ENCODE measurements around the gene ADAM21. TPM values are rescaled to one million over a fixed set of nuclear protein-coding genes. Genes with fewer than 3 reads are reported as not detected.
A peak's percentile ranks its signal among the peaks of the same experiment; 100 is the strongest.
"Not testable (repeated sequence)": the region's sequence is repeated elsewhere in the genome, so short reads cannot be mapped to it uniquely, and the experiment has no call there.

Gene ADAM21
- total RNA-seq (ENCODE audit: low replicate concordance), result 0.10 TPM in 1 of 2 replicates, not detected in the other
- long read RNA-seq, result 0 reads

- TF ChIP-seq CTCF (conservative IDR thresholded peaks at IDR 0.05), result no peak
- Mint-ChIP-seq H3K4me3 (no peak within 1 kb of the TSS), H3K27me3 (no peaks in the 10 kb centered on the region), H3K4me1 (ENCODE audit: unreplicated experiment) (peaks cover 5% of the 10 kb centered on the region), H3K36me3 (no peaks in the 10 kb centered on the region), H3K9me3 (peaks cover 5% of the 10 kb centered on the region), H3K27ac (no peak within 1 kb of the TSS)
- DNase-seq (ENCODE audit: extremely low spot score, unreplicated experiment), result no peak
Measured at GRCh38 chr14:70451874-70452273, at the start of gene ADAM21. Gene ADAM21, plus strand, starts transcription at chr14:70452174. Its CDS starts 5,326 bp downstream, at chr14:70457500.

- not testable (repeated sequence) for H3K27me3 Mint-ChIP-seq; DNase-seq (ENCODE audit: extremely low spot score, unreplicated experiment); H3K9me3 Mint-ChIP-seq; H3K4me1 Mint-ChIP-seq (ENCODE audit: unreplicated experiment); H3K4me3 Mint-ChIP-seq
- H3K27ac Mint-ChIP-seq, result peak overlapping the region; percentile 7
- peaks cover 16% of the 10 kb centered on the region for H3K36me3 Mint-ChIP-seq
- peak; percentile 64 for TF ChIP-seq CTCF (conservative IDR thresholded peaks at IDR 0.05)
Measured at GRCh38 chr14:70403335-70403734, 48.6 kb upstream of the ADAM21 start.

- DNase-seq (ENCODE audit: extremely low spot score, unreplicated experiment); H3K4me1 Mint-ChIP-seq (ENCODE audit: unreplicated experiment); H3K27ac Mint-ChIP-seq; H3K4me3 Mint-ChIP-seq; H3K27me3 Mint-ChIP-seq; H3K9me3 Mint-ChIP-seq: not testable (repeated sequence)
- peaks cover 23% of the 10 kb centered on the region for H3K36me3 Mint-ChIP-seq
Measured at GRCh38 chr14:70406216-70406615, 45.8 kb upstream of the ADAM21 start.

- no peak for TF ChIP-seq CTCF (conservative IDR thresholded peaks at IDR 0.05)
- no peaks in the 10 kb centered on the region for H3K27me3 Mint-ChIP-seq
- H3K4me1 Mint-ChIP-seq (ENCODE audit: unreplicated experiment), result peaks cover 6% of the 10 kb centered on the region
- peaks cover 5% of the 10 kb centered on the region for H3K9me3 Mint-ChIP-seq
- peaks cover 31% of the 10 kb centered on the region for H3K36me3 Mint-ChIP-seq
- H3K4me3 Mint-ChIP-seq, result no peak overlapping the region
- no peak overlapping the region for H3K27ac Mint-ChIP-seq
- no peak for DNase-seq (ENCODE audit: extremely low spot score, unreplicated experiment)
Measured at GRCh38 chr14:70407621-70408020, 44.4 kb upstream of the ADAM21 start.

GRCh38 chr14:70415788-70416187 lies 36.2 kb upstream of the ADAM21 start:
- Mint-ChIP-seq H3K27ac (peak overlapping the region; percentile 40), H3K27me3 (peaks cover 6% of the 10 kb centered on the region)

GRCh38 chr14:70416338-70416724 lies 35.6 kb upstream of the ADAM21 start:
- Mint-ChIP-seq H3K27ac (peak overlapping the region; percentile 93), H3K4me3 (peak overlapping the region; percentile 98), H3K27me3 (peaks cover 6% of the 10 kb centered on the region), H3K36me3 (peaks cover 7% of the 10 kb centered on the region), H3K9me3 (no peaks in the 10 kb centered on the region), H3K4me1 (ENCODE audit: unreplicated experiment) (peaks cover 15% of the 10 kb centered on the region)
- DNase-seq (ENCODE audit: extremely low spot score, unreplicated experiment), result no peak
- no peak for TF ChIP-seq CTCF (conservative IDR thresholded peaks at IDR 0.05)

More at GRCh38 chr14:70415788-70416187, 36.2 kb upstream of the ADAM21 start:
- DNase-seq (ENCODE audit: extremely low spot score, unreplicated experiment), result no peak
- H3K9me3 Mint-ChIP-seq, result no peaks in the 10 kb centered on the region
- no peak for TF ChIP-seq CTCF (conservative IDR thresholded peaks at IDR 0.05)
- H3K4me3 Mint-ChIP-seq, result peak overlapping the region; percentile 98
- peaks cover 9% of the 10 kb centered on the region for H3K36me3 Mint-ChIP-seq
- H3K4me1 Mint-ChIP-seq (ENCODE audit: unreplicated experiment), result peaks cover 15% of the 10 kb centered on the region
